Suppressor macrophage treated with lipopolysaccharide for 4 hours (primary cell): Measurements from ENCODE around the gene NPTX1.

Experiments used
- DNase-seq: peaks from one replicate; pipeline ENCODE4 v3.0.0-alpha.2; 2020

The NPTX1 gene

GRCh38 chr17:80457236-80457856 is 19.1 kb downstream of the NPTX1 start:
- peak; percentile 45 for DNase-seq

GRCh38 chr17:80456465-80457235 is 19.8 kb downstream of the NPTX1 start:
- DNase-seq: no peak

- DNase-seq: no peak
Observed at GRCh38 chr17:80455784-80456183, 20.6 kb downstream of the NPTX1 start.

- DNase-seq: peak; percentile 63
Observed at GRCh38 chr17:80455336-80455710, 21.1 kb downstream of the NPTX1 start.

- peak; percentile 98 for DNase-seq
Observed at GRCh38 chr17:80454557-80455335, 21.7 kb downstream of the NPTX1 start.

GRCh38 chr17:80453998-80454556 is 22.3 kb downstream of the NPTX1 start:
- no peak for DNase-seq

GRCh38 chr17:80453126-80453997 is 23.0 kb downstream of the NPTX1 start:
- DNase-seq: no peak

- DNase-seq: no peak
Observed at GRCh38 chr17:80452173-80452915, 24.1 kb downstream of the NPTX1 start.

- no peak for DNase-seq
Observed at GRCh38 chr17:80451104-80451775, 25.2 kb downstream of the NPTX1 start.

- DNase-seq: no peak
Observed at GRCh38 chr17:80449930-80450576, 26.4 kb downstream of the NPTX1 start.

GRCh38 chr17:80449194-80449929 is 27.0 kb downstream of the NPTX1 start:
- DNase-seq: no peak

- no peak for DNase-seq
Observed at GRCh38 chr17:80447790-80448189, 28.6 kb downstream of the NPTX1 start.

- DNase-seq: no peak
Observed at GRCh38 chr17:80446645-80447405, 29.6 kb downstream of the NPTX1 start.

GRCh38 chr17:80445726-80446110 is 30.7 kb downstream of the NPTX1 start:
- no peak for DNase-seq

- DNase-seq: no peak
Observed at GRCh38 chr17:80445007-80445725, 31.2 kb downstream of the NPTX1 start.

GRCh38 chr17:80444644-80444979 is 31.8 kb downstream of the NPTX1 start:
- DNase-seq: no peak

- no peak for DNase-seq
Observed at GRCh38 chr17:80443916-80444643, 32.3 kb downstream of the NPTX1 start.

GRCh38 chr17:80443498-80443897 is 32.9 kb downstream of the NPTX1 start:
- no peak for DNase-seq
